K562 (cell line): ENCODE measurements around the gene PLA2G2C. TPM values are rescaled to one million over a fixed set of nuclear protein-coding genes. Genes with fewer than 3 reads are reported as not detected.

ENCODE experiments used
- ATAC-seq: fragments of 200-7000 bp; cut with Tn5 transposase; 3 replicates; pipeline ENCODE4 v1.9.1; 2020; ENCODE audit warnings: moderate library complexity
- BruUV-seq: library from RNA; stranded (reverse); fragments of 400-500 nt; replicated peaks from 2 replicates; lab custom pipeline; 2021; lab: Mats Ljungman, UMichigan
- CTCF ChIA-PET: fragments of 300-600 bp; formaldehyde crosslinking; extraction: SDS; loops from one replicate; lab custom pipeline; 2021; ENCODE audit warnings: low intra/inter-chr PET ratio; lab: Yijun Ruan, JAX
- POLR2A ChIA-PET: fragments of 300-600, 350-650 bp; sonication (Branson Sonifier 250); formaldehyde crosslinking; extraction: SDS; loops from one replicate; lab custom pipeline; 2021; ENCODE audit warnings: antibody characterized with exemption, inconsistent platforms; lab: Yijun Ruan, JAX
- DNase-seq, 4 experiments: peaks; one replicate each; pipeline versions ENCODE4 v3.0.0 to v3.0.0-alpha.2; 2011 to 2018; ENCODE audit warnings: low spot score in 3 of 4, mixed read lengths in 3 of 4; ENCODE audit errors: extremely low read depth in 1 of 4
- FAIRE-seq: peaks from 2 replicates; lab custom pipeline; 2011; peaks lifted over from hg19 to GRCh38; lab: Jason Lieb, UNC
- H2AFZ ChIP-seq: 2 replicates; pipeline ENCODE4 v1.6.0; 2011; ENCODE audit warnings: low read depth, low read length, control low read depth, inconsistent platforms
- H3K27ac ChIP-seq: fragments of 200-600 bp; 3 replicates; pipeline ENCODE4 v1.8.0; 2011; ENCODE audit warnings: low read depth, mild to moderate bottlenecking, control low read depth, inconsistent platforms, low read length, moderate library complexity, mixed read lengths; ENCODE audit errors: extremely low read depth
- H3K27me3 ChIP-seq, 2 experiments: fragments of 300-600 bp in 1 of 2; 2 replicates in 1 of 2; 3 replicates in 1 of 2; pipeline versions ENCODE4 v1.6.0 to v1.8.0; 2011; ENCODE audit warnings: inconsistent platforms in 2 of 2, low read length in 2 of 2, mild to moderate bottlenecking in 1 of 2, mixed read lengths in 1 of 2, moderate library complexity in 1 of 2; ENCODE audit not compliant: control insufficient read depth in 2 of 2, insufficient read depth in 2 of 2
- H3K36me3 ChIP-seq: fragments of 300-600 bp; 3 replicates; pipeline ENCODE4 v1.8.0; 2011; ENCODE audit warnings: mild to moderate bottlenecking, low read length, inconsistent platforms; ENCODE audit not compliant: control insufficient read depth, insufficient read depth
- H3K4me1 ChIP-seq, 2 experiments: fragments of 200-600 bp in 1 of 2; replicated peaks in 1 of 2; 2 replicates in 1 of 2; 3 replicates in 1 of 2; pipeline versions ENCODE4 v1.5.1 to v1.8.0; 2011; ENCODE audit warnings: inconsistent platforms in 2 of 2, low read length in 2 of 2, mild to moderate bottlenecking in 1 of 2, mixed read lengths in 1 of 2, moderate library complexity in 1 of 2; ENCODE audit not compliant: control insufficient read depth in 2 of 2, insufficient read depth in 2 of 2
- H3K4me2 ChIP-seq: 2 replicates; pipeline ENCODE4 v1.6.1; 2011; ENCODE audit warnings: low read length, control low read depth, inconsistent platforms, mixed read lengths; ENCODE audit not compliant: insufficient read depth
- H3K4me3 ChIP-seq: fragments of 200-600 bp; sonication (generic), shearing (Covaris generic); 2 replicates; pipeline ENCODE4 v1.5.1; 2016; ENCODE audit warnings: control low read depth, inconsistent platforms
- H3K79me2 ChIP-seq: fragments of 200-600 bp; 3 replicates; pipeline ENCODE4 v1.8.0; 2011; ENCODE audit warnings: low read length, inconsistent platforms; ENCODE audit not compliant: control insufficient read depth, insufficient read depth
- H3K9ac ChIP-seq, 2 experiments: 2 replicates each; pipeline versions ENCODE4 v1.6.0 to v1.6.1; 2011; ENCODE audit warnings: low read depth in 2 of 2, low read length in 2 of 2, control low read depth in 1 of 2, inconsistent platforms in 1 of 2, mild to moderate bottlenecking in 1 of 2, mixed read lengths in 1 of 2; ENCODE audit not compliant: insufficient read depth in 1 of 2
- H3K9me1 ChIP-seq: one replicate; pipeline ENCODE4 v1.6.0; 2011; ENCODE audit warnings: inconsistent platforms, mild to moderate bottlenecking, low read length, moderate library complexity; ENCODE audit not compliant: control insufficient read depth, insufficient read depth
- H3K9me3 ChIP-seq: replicated peaks from 2 replicates; pipeline ENCODE4 v1.5.1; 2011; ENCODE audit warnings: low read depth, low read length, inconsistent platforms; ENCODE audit not compliant: control insufficient read depth, insufficient read depth
- H4K20me1 ChIP-seq: replicated peaks from 2 replicates; pipeline ENCODE4 v1.6.1; 2011; ENCODE audit warnings: low read length, inconsistent platforms, mixed read lengths; ENCODE audit not compliant: control insufficient read depth, insufficient read depth
- EGR1 ChIP-seq: fragments of 450-650 bp; conservative IDR thresholded peaks from 2 replicates; pipeline ENCODE4 v1.6.1; 2017; ENCODE audit warnings: mild to moderate bottlenecking
- MED1 ChIP-seq: sonication (generic); formaldehyde crosslinking; IDR thresholded peaks from 2 replicates; pipeline ENCODE4 v1.8.1; 2023; ENCODE audit warnings: missing genetic modification reagents, borderline replicate concordance
- PCBP2 ChIP-seq: fragments of 200-400 bp; formaldehyde crosslinking; IDR thresholded peaks from 2 replicates; pipeline ENCODE4 v1.6.1; 2018; ENCODE audit warnings: low read length, low read depth, mild to moderate bottlenecking, moderate library complexity; ENCODE audit not compliant: poor library complexity, severe bottlenecking
- PREB ChIP-seq: sonication (generic); formaldehyde crosslinking; IDR thresholded peaks from 2 replicates; pipeline ENCODE4 v1.8.1; 2023; ENCODE audit warnings: mild to moderate bottlenecking, missing genetic modification reagents
- TFAP4 ChIP-seq: sonication (generic); formaldehyde crosslinking; IDR thresholded peaks from 2 replicates; pipeline ENCODE4 v1.8.0; 2022; ENCODE audit warnings: missing genetic modification reagents, mild to moderate bottlenecking, moderate library complexity, borderline replicate concordance
- ZC3H11A ChIP-seq: IDR thresholded peaks from 2 replicates; pipeline ENCODE4 v1.6.1; 2012; ENCODE audit warnings: low read depth, low read length, improper control_type of control experiment
- WGBS: fragments of 100-300 bp; shearing (Covaris generic); methylation state at CpG from one replicate; pipeline ENCODE4 v1.1.6; 2016; ENCODE audit warnings: low coverage, mixed read lengths; ENCODE audit not compliant: insufficient coverage; ENCODE audit errors: missing lambda C conversion rate; 5-methylcytosine and 5-hydroxymethylcytosine counted together
- in situ Hi-C: fragments of 300-500 bp; cut with MboI; formaldehyde crosslinking; loops from 4 replicates; pipeline ENCODE4 v1.15.0; 2018; ENCODE audit warnings: inconsistent platforms, mixed read lengths
- intact Hi-C: fragments of 100-400 bp; cut with micrococcal nuclease; formaldehyde crosslinking; loops from 2 replicates; pipeline ENCODE4 v1.14.2; 2022
- polyA plus RNA-seq, 8 experiments: library from polyadenylated mRNA; depleted of rRNA in 4 of 8; stranded (reverse) in 5 of 8; unstranded in 3 of 8; fragments of >200 nt; fragmentation: Nextera tagmentation in 2 of 8; fragmentation: Illumina TruSeq in 1 of 8; extraction: Ambion mirVana in 2 of 8; extraction: Trizol in 1 of 8; gene quantifications; 2 replicates each; pipeline versions ENCODE4 v1.2.1 to v1.2.3, GENCODE V29; 2011 to 2014; ENCODE audit warnings: inconsistent platforms in 1 of 8, missing spikeins in 1 of 8
- total RNA-seq, 7 experiments: library from RNA; depleted of rRNA in 6 of 7; stranded (reverse); fragments of >200 nt in 6 of 7; fragmentation: Illumina TruSeq in 2 of 7; extraction: Trizol in 2 of 7; gene quantifications; 2 replicates each; pipeline versions ENCODE4 v1.2.1 to v1.2.3, GENCODE V29; 2011 to 2021; ENCODE audit warnings: low replicate concordance in 1 of 7

The PLA2G2C gene
- total and polyA plus RNA-seq, 9 of the 15 experiments (the other 6 are each of a cell fraction or from before 2014, with no cell fraction given), result 0.14 to 0.49 (median 0.21) TPM

- TF ChIP-seq TFAP4 (no peak), PCBP2 (no peak), PREB (CRISPR knock-in tag) (no peak), MED1 (CRISPR knock-in tag) (no peak)
Observed at GRCh38 chr1:20229171-20229570, 42.9 kb upstream of the PLA2G2C start (continued).

GRCh38 chr1:20228314-20228825, 42.1 kb upstream of the PLA2G2C start:
- Histone ChIP-seq H3K79me2 (no peaks in the 10 kb centered on the region), H3K9me3 (no peaks in the 10 kb centered on the region), H3K27ac (no peak overlapping the region), H3K9ac (no peak overlapping the region), H3K9me1 (no peaks in the 10 kb centered on the region), H3K36me3 (no peaks in the 10 kb centered on the region), H3K27me3 (peaks cover 33 to 43% of the 10 kb centered on the region in 2 experiments), H2AFZ (no peak overlapping the region), H3K4me3 (no peak overlapping the region), H4K20me1 (no peaks in the 10 kb centered on the region), H3K4me2 (no peak overlapping the region)
- WGBS, result 4% methylated on average over 11 of the region's 11 CpGs
- ChIA-PET POLR2A (interaction anchor here (0.7 to 1.2 kb wide), 3 partner anchors 10 to 33 kb away, joined by 3 to 7 read pairs (median 4); no protein-coding TSS in a partner anchor), CTCF (interaction anchor here (0.6 kb wide), 1 partner anchor 63 kb away, joined by 3 read pairs; no protein-coding TSS in a partner anchor)
- DNase-seq (no peak), ATAC-seq (no peak), FAIRE-seq (no peak)
- intact Hi-C loops, result no loop called here
- BruUV-seq, result no TSS peak
- in situ Hi-C loops, result no loop called here
- TF ChIP-seq EGR1 (0 out of 2 replicates have a peak, but pooled peaks have one; percentile 17), ZC3H11A (no peak)
- TF ChIP-seq, all 486 proteins: peak for 1
- no peaks in the 10 kb centered on the region for H3K4me1 ChIP-seq
